PC-9 (cell line): Measurements from ENCODE around the gene MICAL2. TPM values are rescaled to one million over a fixed set of nuclear protein-coding genes. Genes with fewer than 3 reads are reported as not detected.

ENCODE experiments used
- BruUV-seq: library from RNA; stranded (reverse); fragments of 400-500 nt; replicated peaks from 2 replicates; lab custom pipeline; 2021; lab: Mats Ljungman, UMichigan
- CTCF ChIA-PET: fragments of 300-600 bp; sonication (Branson Sonifier 250); formaldehyde crosslinking; loops from one replicate; lab custom pipeline; 2022; ENCODE audit warnings: antibody characterized with exemption; lab: Charles Lee
- POLR2A ChIA-PET: fragments of 300-600 bp; sonication (Branson Sonifier 250); formaldehyde crosslinking; loops from one replicate; lab custom pipeline; 2022; ENCODE audit warnings: antibody characterized with exemption; ENCODE audit not compliant: unreplicated experiment; lab: Charles Lee
- DNase-seq, 2 experiments: peaks; one replicate each; pipeline versions ENCODE4 v3.0.0 to v3.0.0-alpha.2; 2015 to 2022; ENCODE audit warnings: mixed read lengths in 1 of 2
- H2AFZ ChIP-seq: fragments of 200-600 bp; sonication (generic); 2 replicates; pipeline ENCODE4 v1.8.1; 2017; ENCODE audit warnings: antibody characterized with exemption
- H3F3A ChIP-seq: fragments of 200-600 bp; sonication (generic); 2 replicates; pipeline ENCODE4 v1.8.1; 2017; ENCODE audit warnings: antibody characterized with exemption, mild to moderate bottlenecking, low read depth; ENCODE audit not compliant: insufficient read depth
- H3K27ac ChIP-seq: fragments of 200-600 bp; sonication (generic); 2 replicates; pipeline ENCODE4 v1.6.1; 2016; ENCODE audit warnings: mixed run types
- H3K27me3 ChIP-seq: fragments of 200-600 bp; sonication (generic); 2 replicates; pipeline ENCODE4 v1.6.1; 2016; ENCODE audit warnings: low read depth, mixed run types; ENCODE audit not compliant: insufficient read depth
- H3K36me3 ChIP-seq: fragments of 200-600 bp; sonication (generic); 2 replicates; pipeline ENCODE4 v1.6.1; 2016; ENCODE audit warnings: low read depth, mixed run types
- H3K4me1 ChIP-seq: fragments of 200-600 bp; sonication (generic); replicated peaks from 2 replicates; pipeline ENCODE4 v1.6.1; 2016; ENCODE audit warnings: mixed run types; ENCODE audit not compliant: insufficient read depth
- H3K4me2 ChIP-seq: fragments of 200-600 bp; sonication (generic); 2 replicates; pipeline ENCODE4 v1.6.1; 2017; ENCODE audit warnings: mixed run types
- H3K4me3 ChIP-seq: fragments of 200-600 bp; sonication (generic); 2 replicates; pipeline ENCODE4 v1.6.1; 2016; ENCODE audit warnings: mixed run types
- H3K79me2 ChIP-seq: fragments of 200-600 bp; sonication (generic); 2 replicates; pipeline ENCODE4 v1.6.1; 2017; ENCODE audit warnings: low read depth, mixed run types
- H3K9me2 ChIP-seq: fragments of 200-600 bp; sonication (generic); 2 replicates; pipeline ENCODE4 v1.8.1; 2017; ENCODE audit warnings: mild to moderate bottlenecking; ENCODE audit not compliant: insufficient read depth
- H3K9me3 ChIP-seq: fragments of 200-600 bp; sonication (generic); 2 replicates; pipeline ENCODE4 v1.8.1; 2016; ENCODE audit warnings: low read depth; ENCODE audit not compliant: insufficient read depth
- H4K20me1 ChIP-seq: fragments of 200-600 bp; sonication (generic); 2 replicates; pipeline ENCODE4 v1.8.1; 2017; ENCODE audit not compliant: insufficient read depth
- EZH2 ChIP-seq: fragments of 200-600 bp; sonication (generic); IDR thresholded peaks from 2 replicates; pipeline ENCODE4 v1.8.0; 2017; ENCODE audit warnings: antibody characterized with exemption, low read depth
- intact Hi-C: fragments of 100-400 bp; cut with micrococcal nuclease; formaldehyde crosslinking; loops from one replicate; pipeline ENCODE4 v1.10.0; 2022; ENCODE audit not compliant: unreplicated experiment
- total RNA-seq: library from RNA; stranded (reverse); gene quantifications from 2 replicates; pipeline ENCODE4 v1.2.3, GENCODE V29; 2021
- TF ChIP-seq, protein P1 (sequence below): fragments of 200-600 bp; sonication (generic); conservative IDR thresholded peaks from 2 replicates; pipeline ENCODE4 v1.6.1; 2017; ENCODE audit warnings: mixed run types, antibody characterized with exemption, mild to moderate bottlenecking, moderate library complexity

Gene MICAL2
- total RNA-seq, 1 experiment from 2014 or later, result 32.4 TPM

DNA sequence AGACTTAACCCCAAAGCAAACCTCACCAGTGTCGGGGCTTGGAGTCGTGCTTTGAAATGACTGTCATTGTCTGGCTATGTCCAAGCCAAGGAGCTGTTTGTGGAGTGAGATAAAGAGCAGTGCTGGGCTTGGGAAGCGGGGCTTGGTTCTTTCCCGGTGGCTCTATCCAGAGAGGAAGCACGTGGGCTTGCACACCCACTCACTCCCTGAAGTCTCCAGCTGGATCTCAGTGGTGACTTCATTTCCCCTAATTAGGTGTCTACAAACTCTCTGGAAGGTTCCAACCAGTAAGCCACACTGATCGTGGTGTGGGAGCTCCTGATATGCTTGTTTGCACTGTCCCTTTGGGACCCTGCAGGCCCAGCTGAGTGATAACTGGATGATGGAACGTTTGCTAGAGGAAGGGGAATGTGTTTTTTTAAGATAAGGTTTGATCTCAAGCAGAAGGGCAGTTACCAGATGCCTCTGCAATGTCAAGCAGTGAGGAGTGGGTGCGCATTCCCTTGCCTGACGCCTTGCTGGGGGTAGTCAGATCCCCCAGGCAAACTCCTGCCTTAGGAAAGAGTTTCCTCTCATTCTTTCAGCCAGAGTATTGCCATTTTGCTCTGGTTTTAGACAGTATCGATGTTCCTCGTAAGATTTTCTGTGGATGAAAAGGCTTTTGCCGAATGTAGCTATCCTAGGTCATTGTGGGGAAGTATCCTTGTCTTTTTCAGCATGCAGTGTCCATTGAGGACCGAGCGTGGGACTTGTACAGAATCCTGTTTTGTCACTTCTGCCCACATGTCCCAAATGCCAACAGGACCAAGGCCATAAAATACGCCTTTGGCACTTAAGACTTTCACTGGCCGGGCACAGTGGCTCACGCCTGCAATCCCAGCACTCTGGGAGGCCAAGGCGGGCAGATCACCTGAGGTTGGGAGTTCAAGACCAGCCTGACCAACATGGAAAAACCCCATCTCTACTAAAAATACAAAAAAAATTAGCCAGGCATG, 90.9 kb downstream of the MICAL2 start:
- H3K36me3 ChIP-seq, result 0 out of 2 replicates have a peak, but pooled peaks cover 4% of the 10 kb centered on the region
- H3K9me2 ChIP-seq, result no peaks in the 10 kb centered on the region
- TF ChIP-seq EZH2, result no peak
- TF ChIP-seq, protein P1, sequence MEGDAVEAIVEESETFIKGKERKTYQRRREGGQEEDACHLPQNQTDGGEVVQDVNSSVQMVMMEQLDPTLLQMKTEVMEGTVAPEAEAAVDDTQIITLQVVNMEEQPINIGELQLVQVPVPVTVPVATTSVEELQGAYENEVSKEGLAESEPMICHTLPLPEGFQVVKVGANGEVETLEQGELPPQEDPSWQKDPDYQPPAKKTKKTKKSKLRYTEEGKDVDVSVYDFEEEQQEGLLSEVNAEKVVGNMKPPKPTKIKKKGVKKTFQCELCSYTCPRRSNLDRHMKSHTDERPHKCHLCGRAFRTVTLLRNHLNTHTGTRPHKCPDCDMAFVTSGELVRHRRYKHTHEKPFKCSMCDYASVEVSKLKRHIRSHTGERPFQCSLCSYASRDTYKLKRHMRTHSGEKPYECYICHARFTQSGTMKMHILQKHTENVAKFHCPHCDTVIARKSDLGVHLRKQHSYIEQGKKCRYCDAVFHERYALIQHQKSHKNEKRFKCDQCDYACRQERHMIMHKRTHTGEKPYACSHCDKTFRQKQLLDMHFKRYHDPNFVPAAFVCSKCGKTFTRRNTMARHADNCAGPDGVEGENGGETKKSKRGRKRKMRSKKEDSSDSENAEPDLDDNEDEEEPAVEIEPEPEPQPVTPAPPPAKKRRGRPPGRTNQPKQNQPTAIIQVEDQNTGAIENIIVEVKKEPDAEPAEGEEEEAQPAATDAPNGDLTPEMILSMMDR, result no peak
- no peak overlapping the region for H3K27ac ChIP-seq
- H3K4me3 ChIP-seq, result no peak overlapping the region
- no peaks in the 10 kb centered on the region for H3F3A ChIP-seq
- POLR2A ChIA-PET, result no interaction called here
- H3K27me3 ChIP-seq, result no peaks in the 10 kb centered on the region
- CTCF ChIA-PET, result interaction anchor here (0.6 kb wide), 1 partner anchor 143 kb away, joined by 3 read pairs; no protein-coding TSS in a partner anchor
- H3K4me2 ChIP-seq, result no peak overlapping the region
- H4K20me1 ChIP-seq, result no peaks in the 10 kb centered on the region
- DNase-seq, result no peak
- no peaks in the 10 kb centered on the region for H3K9me3 ChIP-seq
- BruUV-seq, result no TSS peak
- H2AFZ ChIP-seq, result no peak overlapping the region
- no peaks in the 10 kb centered on the region for H3K79me2 ChIP-seq
- H3K4me1 ChIP-seq, result no peaks in the 10 kb centered on the region
- intact Hi-C loops, result no loop called here

DNA sequence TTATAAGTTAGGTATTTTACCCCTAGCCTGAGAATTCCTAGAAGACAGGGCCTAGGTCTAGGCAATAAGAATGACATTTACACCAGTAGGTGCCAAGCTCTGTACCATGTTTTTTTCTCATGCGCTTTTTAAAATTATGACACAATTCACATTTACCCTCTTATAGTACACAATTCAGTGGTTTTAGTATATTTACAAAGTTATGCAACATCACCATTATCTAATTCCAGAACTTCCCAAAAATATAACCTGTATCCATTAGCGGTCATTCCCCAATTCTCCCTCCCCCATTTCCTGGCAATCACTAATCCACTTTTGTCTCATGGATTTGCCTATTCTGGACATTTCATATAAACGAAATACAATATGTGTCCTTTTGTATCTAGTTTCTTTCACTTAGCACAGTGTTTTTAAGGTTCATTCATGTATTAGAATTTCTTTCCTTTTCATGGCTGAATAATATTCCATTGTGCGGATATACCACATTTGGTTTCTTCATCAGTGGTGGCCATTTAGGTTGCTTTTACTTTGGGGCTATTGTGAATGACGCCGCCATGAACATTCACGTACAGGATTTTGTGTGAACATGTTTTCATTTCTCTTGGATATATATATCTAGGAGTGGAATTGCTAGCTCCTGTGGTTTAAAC, 92.4 kb downstream of the MICAL2 start:
- ChIA-PET CTCF (no interaction called here), POLR2A (no interaction called here)
- no peaks in the 10 kb centered on the region for H3K27me3 ChIP-seq
- H3F3A ChIP-seq, result no peaks in the 10 kb centered on the region
- intact Hi-C loops, result no loop called here
- no TSS peak for BruUV-seq
- no peaks in the 10 kb centered on the region for H3K4me1 ChIP-seq
- H3K9me2 ChIP-seq, result no peaks in the 10 kb centered on the region
- H2AFZ ChIP-seq, result no peak overlapping the region
- H3K36me3 ChIP-seq, result 0 out of 2 replicates have a peak, but pooled peaks cover 4% of the 10 kb centered on the region
- no peaks in the 10 kb centered on the region for H4K20me1 ChIP-seq
- TF ChIP-seq, protein P1, result no peak
- no peak for TF ChIP-seq EZH2
- H3K79me2 ChIP-seq, result no peaks in the 10 kb centered on the region
- no peak for DNase-seq
- H3K4me3 ChIP-seq, result no peak overlapping the region
- H3K4me2 ChIP-seq, result no peak overlapping the region
- no peaks in the 10 kb centered on the region for H3K9me3 ChIP-seq
- H3K27ac ChIP-seq, result no peak overlapping the region

DNA sequence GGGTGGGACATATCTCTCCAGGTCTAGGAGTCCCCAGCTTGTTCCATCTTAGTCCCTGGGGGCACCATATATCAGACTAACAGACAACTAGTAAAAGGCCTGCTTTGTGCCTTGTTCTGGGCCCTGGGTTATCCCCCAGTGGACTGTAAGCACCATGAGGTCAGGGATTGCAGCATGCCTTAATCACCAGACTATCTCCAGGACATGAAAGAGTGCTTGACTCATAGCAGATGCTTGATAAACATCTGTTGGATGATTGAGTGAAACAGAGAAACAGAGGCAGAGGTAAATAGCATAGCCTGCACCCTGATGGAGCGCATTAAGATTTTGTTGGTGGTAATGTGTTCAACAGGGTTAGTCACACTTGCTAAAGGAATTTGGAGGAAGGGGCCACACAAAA, 94.1 kb downstream of the MICAL2 start:
- no peak for DNase-seq
- ChIA-PET CTCF (no interaction called here), POLR2A (no interaction called here)
- Histone ChIP-seq H3K36me3 (peaks cover 9% of the 10 kb centered on the region), H3K4me1 (no peaks in the 10 kb centered on the region), H2AFZ (no peak overlapping the region), H3K4me2 (no peak overlapping the region), H3K9me2 (no peaks in the 10 kb centered on the region), H3F3A (no peaks in the 10 kb centered on the region), H3K4me3 (no peak overlapping the region), H4K20me1 (no peaks in the 10 kb centered on the region), H3K27ac (no peak overlapping the region), H3K79me2 (no peaks in the 10 kb centered on the region), H3K27me3 (no peaks in the 10 kb centered on the region), H3K9me3 (no peaks in the 10 kb centered on the region)
- no TSS peak for BruUV-seq
- TF ChIP-seq, protein P1, result no peak
- TF ChIP-seq EZH2, result no peak
- intact Hi-C loops, result no loop called here
